Prostate gland (tissue), 2 donors: ENCODE results near the gene NABP2.

ENCODE experiments used
- POLR2A ChIP-seq: fragments of 450-650 bp; IDR thresholded peaks from one replicate; pipeline ENCODE4 v1.6.1; 2016; ENCODE audit warnings: antibody characterized with exemption, mild to moderate bottlenecking
- POLR2AphosphoS5 ChIP-seq: sonication (generic); formaldehyde crosslinking; IDR thresholded peaks from one replicate; pipeline ENCODE4 v1.6.1; 2017; ENCODE audit warnings: antibody characterized with exemption
- TF ChIP-seq, protein P1 (sequence below), 4 experiments: fragments of 200-600 bp in 2 of 4; fragments of 450-650 bp in 2 of 4; sonication (generic) in 2 of 4; IDR thresholded peaks; 1 replicate in 3 of 4; 2 replicates in 1 of 4; pipeline ENCODE4 v1.5.1; 2016 to 2019; ENCODE audit warnings: antibody characterized with exemption in 4 of 4, mild to moderate bottlenecking in 2 of 4, moderate library complexity in 2 of 4

DNA sequence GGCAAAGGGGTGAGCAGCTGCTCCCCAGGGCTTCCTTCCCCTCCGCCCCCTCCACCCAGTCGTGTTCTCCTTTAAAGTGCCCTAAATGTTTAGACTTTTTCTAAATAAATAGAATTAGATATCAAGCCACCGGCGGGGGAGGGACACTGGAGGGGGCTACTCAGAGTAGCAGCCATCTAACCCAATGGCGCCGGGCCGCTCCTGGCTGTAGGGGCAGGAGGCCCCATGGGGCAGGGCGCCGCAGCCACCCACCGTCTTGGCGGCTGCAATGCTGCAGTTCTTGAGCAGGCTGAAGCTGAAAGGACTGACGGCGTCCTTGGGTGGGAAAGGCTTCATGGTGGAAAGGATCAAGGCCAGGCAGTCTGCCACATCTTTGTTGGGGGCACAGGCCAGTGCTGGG, 18.8 kb downstream of the NABP2 start:
- TF ChIP-seq POLR2A (no peak), POLR2AphosphoS5 (no peak)
- TF ChIP-seq, protein P1, sequence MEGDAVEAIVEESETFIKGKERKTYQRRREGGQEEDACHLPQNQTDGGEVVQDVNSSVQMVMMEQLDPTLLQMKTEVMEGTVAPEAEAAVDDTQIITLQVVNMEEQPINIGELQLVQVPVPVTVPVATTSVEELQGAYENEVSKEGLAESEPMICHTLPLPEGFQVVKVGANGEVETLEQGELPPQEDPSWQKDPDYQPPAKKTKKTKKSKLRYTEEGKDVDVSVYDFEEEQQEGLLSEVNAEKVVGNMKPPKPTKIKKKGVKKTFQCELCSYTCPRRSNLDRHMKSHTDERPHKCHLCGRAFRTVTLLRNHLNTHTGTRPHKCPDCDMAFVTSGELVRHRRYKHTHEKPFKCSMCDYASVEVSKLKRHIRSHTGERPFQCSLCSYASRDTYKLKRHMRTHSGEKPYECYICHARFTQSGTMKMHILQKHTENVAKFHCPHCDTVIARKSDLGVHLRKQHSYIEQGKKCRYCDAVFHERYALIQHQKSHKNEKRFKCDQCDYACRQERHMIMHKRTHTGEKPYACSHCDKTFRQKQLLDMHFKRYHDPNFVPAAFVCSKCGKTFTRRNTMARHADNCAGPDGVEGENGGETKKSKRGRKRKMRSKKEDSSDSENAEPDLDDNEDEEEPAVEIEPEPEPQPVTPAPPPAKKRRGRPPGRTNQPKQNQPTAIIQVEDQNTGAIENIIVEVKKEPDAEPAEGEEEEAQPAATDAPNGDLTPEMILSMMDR (IDR thresholded peaks at IDR 0.05): no peak
